ENCODE results near the gene EVI2A. TPM values are rescaled to one million over a fixed set of nuclear protein-coding genes. Genes with fewer than 3 reads are reported as not detected.

Gene EVI2A
- total RNA-seq, 4 donors from 2014 or later, result 2.5 to 10.6 (median 4.3) TPM

DNA sequence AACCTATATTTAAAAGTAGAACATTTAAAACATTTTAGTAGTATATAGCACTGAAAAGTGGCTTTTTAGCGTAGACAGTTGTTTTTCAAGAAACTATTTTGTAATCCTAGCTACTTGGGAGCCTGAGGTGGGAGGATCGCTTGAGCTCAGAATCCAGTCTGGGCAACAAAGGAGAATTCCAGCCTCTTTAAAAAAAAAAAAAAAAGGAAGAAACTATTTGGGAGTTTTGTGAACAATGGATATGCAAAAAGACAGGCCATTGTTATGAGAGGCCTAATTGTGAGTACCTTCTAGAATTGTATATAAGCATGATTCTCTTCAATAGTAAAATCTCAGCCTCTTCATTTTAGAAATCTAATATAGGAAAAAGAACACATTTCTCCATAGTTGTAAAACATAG lies 42.0 kb downstream of the EVI2A start:
- Histone ChIP-seq H3K4me1 (peaks cover 0 to 7% (median 0%) of the 10 kb centered on the region in 4 donors), H3K27ac (replicated peaks in 1 of 4) (no peak overlapping the region), H3K9me3 (no peaks in the 10 kb centered on the region), H3K36me3 (peaks cover 8 to 33% (median 17%) of the 10 kb centered on the region in 4 donors), H3K27me3 (no peaks in the 10 kb centered on the region), H3K4me3 (no peak overlapping the region)
- TF ChIP-seq POLR2A (IDR thresholded peaks at IDR 0.05; ENCODE audit: low read depth) (no peak), EP300 (IDR thresholded peaks at IDR 0.05) (no peak), POLR2AphosphoS5 (IDR thresholded peaks at IDR 0.05) (no peak)
- TF ChIP-seq, protein P1, sequence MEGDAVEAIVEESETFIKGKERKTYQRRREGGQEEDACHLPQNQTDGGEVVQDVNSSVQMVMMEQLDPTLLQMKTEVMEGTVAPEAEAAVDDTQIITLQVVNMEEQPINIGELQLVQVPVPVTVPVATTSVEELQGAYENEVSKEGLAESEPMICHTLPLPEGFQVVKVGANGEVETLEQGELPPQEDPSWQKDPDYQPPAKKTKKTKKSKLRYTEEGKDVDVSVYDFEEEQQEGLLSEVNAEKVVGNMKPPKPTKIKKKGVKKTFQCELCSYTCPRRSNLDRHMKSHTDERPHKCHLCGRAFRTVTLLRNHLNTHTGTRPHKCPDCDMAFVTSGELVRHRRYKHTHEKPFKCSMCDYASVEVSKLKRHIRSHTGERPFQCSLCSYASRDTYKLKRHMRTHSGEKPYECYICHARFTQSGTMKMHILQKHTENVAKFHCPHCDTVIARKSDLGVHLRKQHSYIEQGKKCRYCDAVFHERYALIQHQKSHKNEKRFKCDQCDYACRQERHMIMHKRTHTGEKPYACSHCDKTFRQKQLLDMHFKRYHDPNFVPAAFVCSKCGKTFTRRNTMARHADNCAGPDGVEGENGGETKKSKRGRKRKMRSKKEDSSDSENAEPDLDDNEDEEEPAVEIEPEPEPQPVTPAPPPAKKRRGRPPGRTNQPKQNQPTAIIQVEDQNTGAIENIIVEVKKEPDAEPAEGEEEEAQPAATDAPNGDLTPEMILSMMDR (IDR thresholded peaks at IDR 0.05), result no peak
- 93% methylated on average over 2 of the region's 2 CpGs for WGBS
- intact Hi-C loops (cut with DNase I), result no loop called here
- no peak for DNase-seq (ENCODE audit: extremely low spot score)

GRCh38 chr17:31275116-31275515 lies 46.3 kb downstream of the EVI2A start:
- no peak overlapping the region for H3K4me3 ChIP-seq
- intact Hi-C loops (cut with DNase I), result no loop called here
- H3K36me3 ChIP-seq, result peaks cover 5 to 32% (median 20%) of the 10 kb centered on the region in 4 donors
- 86% methylated on average over 1 of the region's 1 CpG for WGBS
- peaks cover 0 to 26% (median 10%) of the 10 kb centered on the region in 4 donors for H3K4me1 ChIP-seq
- no peak for DNase-seq (ENCODE audit: extremely low spot score)
- no peaks in the 10 kb centered on the region for H3K27me3 ChIP-seq
- H3K27ac ChIP-seq (replicated peaks in 1 of 4), result no peak overlapping the region
- H3K9me3 ChIP-seq, result no peaks in the 10 kb centered on the region
- TF ChIP-seq, protein P1 (IDR thresholded peaks at IDR 0.05), result no peak
- no peak for TF ChIP-seq POLR2AphosphoS5 (IDR thresholded peaks at IDR 0.05)
- no peak for TF ChIP-seq EP300 (IDR thresholded peaks at IDR 0.05)
- no peak for TF ChIP-seq POLR2A (IDR thresholded peaks at IDR 0.05; ENCODE audit: low read depth)

DNA sequence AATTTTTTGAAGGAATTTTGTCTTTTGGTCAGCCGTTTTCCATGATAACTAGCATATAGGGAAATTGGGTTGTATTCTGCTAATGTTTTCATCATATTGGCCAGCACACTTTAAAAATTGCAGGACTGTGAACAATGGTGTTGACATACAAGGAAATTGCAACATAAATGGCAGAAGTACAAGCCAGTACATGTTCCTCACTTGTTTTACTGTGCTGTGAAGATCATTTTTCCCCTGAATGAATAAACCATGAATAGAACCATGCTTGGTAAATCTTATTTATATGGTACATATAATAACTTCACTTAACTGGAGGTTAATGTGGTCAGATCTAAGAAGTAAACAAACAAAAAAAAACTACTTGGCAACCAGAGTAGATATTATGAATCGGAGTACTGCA lies 47.2 kb downstream of the EVI2A start:
- no peak for DNase-seq (ENCODE audit: extremely low spot score)
- intact Hi-C loops (cut with DNase I), result no loop called here
- H3K4me3 ChIP-seq, result no peak overlapping the region
- no peak overlapping the region for H3K27ac ChIP-seq (replicated peaks in 1 of 4)
- H3K4me1 ChIP-seq, result peaks cover 5 to 34% (median 19%) of the 10 kb centered on the region in 4 donors
- TF ChIP-seq, protein P1 (IDR thresholded peaks at IDR 0.05), result no peak
- TF ChIP-seq EP300 (IDR thresholded peaks at IDR 0.05), result no peak
- no peak for TF ChIP-seq POLR2A (IDR thresholded peaks at IDR 0.05; ENCODE audit: low read depth)
- no peak for TF ChIP-seq POLR2AphosphoS5 (IDR thresholded peaks at IDR 0.05)
- peaks cover 5 to 40% (median 20%) of the 10 kb centered on the region in 4 donors for H3K36me3 ChIP-seq
- no peaks in the 10 kb centered on the region for H3K27me3 ChIP-seq
- 65% methylated on average over 2 of the region's 2 CpGs for WGBS
- no peaks in the 10 kb centered on the region for H3K9me3 ChIP-seq

- no peak for DNase-seq (ENCODE audit: extremely low spot score)
- WGBS, result 23% methylated on average over 1 of the region's 1 CpG
- peaks cover 12 to 42% (median 25%) of the 10 kb centered on the region in 4 donors for H3K4me1 ChIP-seq
- no peak for TF ChIP-seq POLR2AphosphoS5 (IDR thresholded peaks at IDR 0.05)
- no peak for TF ChIP-seq EP300 (IDR thresholded peaks at IDR 0.05)
- no peak for TF ChIP-seq POLR2A (IDR thresholded peaks at IDR 0.05; ENCODE audit: low read depth)
- TF ChIP-seq, protein P1 (IDR thresholded peaks at IDR 0.05), result no peak
- H3K4me3 ChIP-seq, result no peak overlapping the region
- H3K9me3 ChIP-seq, result no peaks in the 10 kb centered on the region
- no peaks in the 10 kb centered on the region for H3K27me3 ChIP-seq
- intact Hi-C loops (cut with DNase I), result no loop called here
- no peak overlapping the region for H3K27ac ChIP-seq (replicated peaks in 1 of 4)
- H3K36me3 ChIP-seq, result peaks cover 5 to 47% (median 20%) of the 10 kb centered on the region in 4 donors
Measured at GRCh38 chr17:31273516-31273915, 47.9 kb downstream of the EVI2A start.

DNA sequence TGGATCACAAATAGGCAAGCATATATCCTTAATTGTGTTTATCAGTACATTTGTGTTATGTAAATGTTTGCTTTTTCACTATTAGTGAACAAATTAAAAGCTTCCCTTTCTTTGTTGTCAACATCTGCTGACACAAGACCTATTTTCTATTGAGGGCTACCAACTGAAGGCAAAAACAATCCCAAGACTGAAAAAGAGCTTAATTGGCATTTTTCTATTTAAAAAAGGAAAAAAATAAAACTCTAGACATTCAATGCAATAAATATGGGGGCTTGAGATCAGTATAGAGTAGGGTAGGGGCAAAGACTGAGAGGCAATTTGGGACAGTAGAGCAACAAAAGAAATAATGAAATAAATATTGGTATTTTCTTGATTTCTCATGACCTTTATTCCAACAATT lies 48.6 kb downstream of the EVI2A start:
- H3K4me1 ChIP-seq, result peaks cover 13 to 43% (median 25%) of the 10 kb centered on the region in 4 donors
- no peaks in the 10 kb centered on the region for H3K9me3 ChIP-seq
- intact Hi-C loops (cut with DNase I), result no loop called here
- H3K36me3 ChIP-seq, result peaks cover 5 to 53% (median 20%) of the 10 kb centered on the region in 4 donors
- no peaks in the 10 kb centered on the region for H3K27me3 ChIP-seq
- DNase-seq (ENCODE audit: extremely low spot score), result no peak
- H3K27ac ChIP-seq (replicated peaks in 1 of 4), result no peak overlapping the region
- TF ChIP-seq EP300 (IDR thresholded peaks at IDR 0.05) (no peak), POLR2A (IDR thresholded peaks at IDR 0.05; ENCODE audit: low read depth) (no peak), POLR2AphosphoS5 (IDR thresholded peaks at IDR 0.05) (no peak)
- TF ChIP-seq, protein P1 (IDR thresholded peaks at IDR 0.05), result no peak
- H3K4me3 ChIP-seq, result no peak overlapping the region

Data from esophagus muscularis mucosa (tissue), 4 donors.